MCF 10A (cell line): ENCODE data around the gene TNNI2. TPM values are rescaled to one million over a fixed set of nuclear protein-coding genes. Genes with fewer than 3 reads are reported as not detected.

Experiments
- BruUV-seq: library from RNA; stranded (reverse); fragments of 400-500 nt; replicated peaks from 2 replicates; lab custom pipeline; 2021; lab: Mats Ljungman, UMichigan
- CTCF ChIA-PET: fragments of 300-600 bp; sonication (Branson Sonifier 250); formaldehyde crosslinking; extraction: SDS; loops from one replicate; lab custom pipeline; 2021; ENCODE audit warnings: antibody characterized with exemption, inconsistent platforms; lab: Yijun Ruan, JAX
- POLR2A ChIA-PET: fragments of 300-600, 350-650 bp; sonication (Branson Sonifier 250); formaldehyde crosslinking; extraction: SDS; loops from one replicate; lab custom pipeline; 2020; ENCODE audit warnings: antibody characterized with exemption, inconsistent platforms; lab: Yijun Ruan, JAX
- DNase-seq: peaks from one replicate; pipeline ENCODE4 v3.0.0-alpha.2; 2018; ENCODE audit not compliant: unreplicated experiment
- H3K27ac Mint-ChIP-seq: one replicate; pipeline ENCODE4 v1.8.0; 2022; ENCODE audit warnings: mild to moderate bottlenecking, low read depth, mixed read lengths; ENCODE audit not compliant: unreplicated experiment
- H3K27me3 Mint-ChIP-seq: one replicate; pipeline ENCODE4 v1.8.0; 2022; ENCODE audit warnings: mixed read lengths; ENCODE audit not compliant: insufficient read depth, unreplicated experiment
- H3K36me3 Mint-ChIP-seq: one replicate; pipeline ENCODE4 v1.8.0; 2022; ENCODE audit warnings: mild to moderate bottlenecking, moderate library complexity, mixed read lengths; ENCODE audit not compliant: insufficient read depth, unreplicated experiment
- H3K4me1 Mint-ChIP-seq: one replicate; pipeline ENCODE4 v1.8.0; 2022; ENCODE audit warnings: mixed read lengths; ENCODE audit not compliant: insufficient read depth, unreplicated experiment
- H3K4me3 Mint-ChIP-seq: one replicate; pipeline ENCODE4 v1.8.0; 2022; ENCODE audit warnings: mild to moderate bottlenecking, moderate library complexity, mixed read lengths; ENCODE audit not compliant: unreplicated experiment
- H3K9me3 Mint-ChIP-seq: one replicate; pipeline ENCODE4 v1.8.0; 2022; ENCODE audit warnings: mixed read lengths; ENCODE audit not compliant: unreplicated experiment
- CTCF ChIP-seq: fragments of 200-600 bp; IDR thresholded peaks from one replicate; pipeline ENCODE4 v1.8.0; 2022; ENCODE audit warnings: antibody characterized with exemption, mild to moderate bottlenecking; ENCODE audit not compliant: unreplicated experiment
- intact Hi-C: fragments of 100-400 bp; cut with micrococcal nuclease; formaldehyde crosslinking; loops from 2 replicates; pipeline ENCODE4 v1.14.1; 2022
- total RNA-seq: library from RNA; stranded (reverse); gene quantifications from 2 replicates; pipeline ENCODE4 v1.2.3, GENCODE V29; 2022

Gene TNNI2
- total RNA-seq, 1 experiment from 2014 or later: 77.7 TPM

- H3K9me3 Mint-ChIP-seq: peaks cover 13% of the 10 kb centered on the region
- DNase-seq: no peak
- POLR2A ChIA-PET: interaction anchor here (1.4 to 2.4 kb wide), 4 partner anchors 12 to 59 kb away, joined by 7 to 17 read pairs (median 12); partner anchors contain the start of gene CTSD
- no peak overlapping the region for H3K4me3 Mint-ChIP-seq
- no peaks in the 10 kb centered on the region for H3K36me3 Mint-ChIP-seq
- no peaks in the 10 kb centered on the region for H3K27me3 Mint-ChIP-seq
- peak overlapping the region; percentile 1 for H3K27ac Mint-ChIP-seq
- intact Hi-C loops: no loop called here
- peaks cover 22% of the 10 kb centered on the region for H3K4me1 Mint-ChIP-seq
- CTCF ChIA-PET: interaction anchor here (1.6 kb wide), 1 partner anchor 12 kb away, joined by 8 read pairs; no protein-coding TSS in a partner anchor
- no peak for TF ChIP-seq CTCF
- BruUV-seq: no TSS peak
Observed at GRCh38 chr11:1821562-1821961, 17.2 kb upstream of the TNNI2 start.

GRCh38 chr11:1822648-1823375 lies 16.0 kb upstream of the TNNI2 start:
- intact Hi-C loops: no loop called here
- H3K4me3 Mint-ChIP-seq: no peak overlapping the region
- no peak for TF ChIP-seq CTCF
- H3K27me3 Mint-ChIP-seq: no peaks in the 10 kb centered on the region
- no peak for DNase-seq
- BruUV-seq: no TSS peak
- CTCF ChIA-PET: interaction anchor here (0.7 to 1.6 kb wide), 3 partner anchors 10 to 53 kb away, joined by 3 to 8 read pairs (median 3); no protein-coding TSS in a partner anchor
- no peaks in the 10 kb centered on the region for H3K36me3 Mint-ChIP-seq
- H3K9me3 Mint-ChIP-seq: peaks cover 13% of the 10 kb centered on the region
- H3K4me1 Mint-ChIP-seq: peaks cover 33% of the 10 kb centered on the region
- H3K27ac Mint-ChIP-seq: no peak overlapping the region
- POLR2A ChIA-PET: interaction anchor here (1.2 kb wide), 1 partner anchor 60 kb away, joined by 3 read pairs; no protein-coding TSS in a partner anchor

- Mint-ChIP-seq H3K27me3 (no peaks in the 10 kb centered on the region), H3K4me3 (no peak overlapping the region), H3K36me3 (no peaks in the 10 kb centered on the region), H3K27ac (no peak overlapping the region), H3K4me1 (peaks cover 41% of the 10 kb centered on the region), H3K9me3 (peaks cover 13% of the 10 kb centered on the region)
- ChIA-PET CTCF (interaction anchor here (0.7 to 1.7 kb wide), 4 partner anchors 10 to 52 kb away, joined by 3 to 12 read pairs (median 6); no protein-coding TSS in a partner anchor), POLR2A (interaction anchor here (1.2 kb wide), 1 partner anchor 61 kb away, joined by 3 read pairs; no protein-coding TSS in a partner anchor)
- intact Hi-C loops: no loop called here
- TF ChIP-seq CTCF: no peak
- no TSS peak for BruUV-seq
- DNase-seq: no peak
Observed at GRCh38 chr11:1823376-1824220, 15.2 kb upstream of the TNNI2 start.
